HUES64 (cell line): Measurements from ENCODE around the gene MAGI2.
"Not testable (repeated sequence)": the region's sequence is repeated elsewhere in the genome, so short reads cannot be mapped to it uniquely, and the experiment has no call there.

Source experiments
- H3K27ac ChIP-seq: 2 replicates; pipeline ENCODE4 v1.7.0; 2013; ENCODE audit warnings: low read depth, low read length, inconsistent platforms
- H3K27me3 ChIP-seq: 2 replicates; pipeline ENCODE4 v1.6.1; 2013; ENCODE audit warnings: mild to moderate bottlenecking, low read length; ENCODE audit not compliant: insufficient read depth
- H3K36me3 ChIP-seq: 2 replicates; pipeline ENCODE4 v1.6.1; 2013; ENCODE audit warnings: mild to moderate bottlenecking, low read length; ENCODE audit not compliant: insufficient read depth
- H3K4me1 ChIP-seq: 2 replicates; pipeline ENCODE4 v1.6.1; 2013; ENCODE audit warnings: mild to moderate bottlenecking, low read length, moderate library complexity; ENCODE audit not compliant: insufficient read depth
- H3K4me3 ChIP-seq: 2 replicates; pipeline ENCODE4 v1.5.1; 2013; ENCODE audit warnings: mild to moderate bottlenecking, low read length, moderate library complexity
- H3K9ac ChIP-seq: 2 replicates; pipeline ENCODE4 v1.6.1; 2013; ENCODE audit warnings: mild to moderate bottlenecking, low read depth, low read length
- H3K9me3 ChIP-seq: 2 replicates; pipeline ENCODE4 v1.6.1; 2013; ENCODE audit warnings: low read depth, low read length; ENCODE audit not compliant: insufficient read depth
- WGBS: fragments of 150-250, 120-280 bp; methylation state at CpG from one replicate; pipeline ENCODE4 v1.1.7; 2013; ENCODE audit warnings: missing lambda C conversion rate; 5-methylcytosine and 5-hydroxymethylcytosine counted together

The MAGI2 gene

GRCh38 chr7:79046061-79046460, 407.4 kb downstream of the MAGI2 start:
- no peak overlapping the region for H3K9ac ChIP-seq
- H3K27ac ChIP-seq, result no peak overlapping the region
- peaks cover 5% of the 10 kb centered on the region; the same call in 1 of the 2 replicates for H3K4me1 ChIP-seq
- 97% methylated on average over 2 of the region's 2 CpGs for WGBS
- no peaks in the 10 kb centered on the region for H3K36me3 ChIP-seq
- H3K4me3 ChIP-seq, result no peak overlapping the region
- H3K9me3 ChIP-seq, result no peaks in the 10 kb centered on the region
- H3K27me3 ChIP-seq, result no peaks in the 10 kb centered on the region

DNA sequence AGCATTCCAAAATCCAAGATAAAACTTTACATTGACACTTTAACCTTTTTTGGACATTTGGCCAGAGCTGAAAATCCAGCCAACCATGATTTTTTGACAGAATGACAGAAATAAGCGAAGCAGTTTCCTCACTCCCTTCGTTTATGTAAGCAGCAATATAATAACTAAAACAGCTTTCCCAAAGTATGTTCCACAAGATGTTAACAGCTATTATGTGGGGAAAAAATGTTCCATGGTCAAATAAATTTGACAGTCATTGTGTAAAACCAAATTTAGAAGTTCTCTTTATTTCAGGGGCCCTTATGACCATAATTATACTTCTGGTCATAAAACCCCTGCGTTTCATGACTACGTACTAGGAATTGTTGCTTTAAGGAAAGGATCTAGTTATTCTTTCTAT, 416.5 kb downstream of the MAGI2 start:
- H3K27me3 ChIP-seq, result no peaks in the 10 kb centered on the region
- WGBS, result 98% methylated on average over 4 of the region's 4 CpGs

DNA sequence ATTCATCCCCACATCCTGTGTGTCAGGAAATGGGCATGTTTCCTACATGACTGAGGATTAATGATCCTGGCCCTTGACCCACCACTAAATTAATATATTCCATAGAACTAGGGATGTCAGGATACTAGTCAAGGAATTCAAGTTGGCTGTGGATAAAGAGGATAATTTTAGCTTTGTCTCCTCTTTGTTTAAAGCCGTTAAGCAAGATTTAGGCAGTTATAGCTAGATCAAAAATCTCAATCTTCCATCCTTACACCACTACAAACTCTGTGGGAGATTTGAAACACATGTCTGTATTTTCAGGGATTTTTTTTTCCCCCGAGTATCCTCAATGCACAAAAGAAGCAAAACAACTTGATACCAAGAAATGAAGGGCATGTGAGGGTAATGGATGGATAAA, 417.1 kb downstream of the MAGI2 start:
- no peak overlapping the region for H3K9ac ChIP-seq
- 80% methylated on average over 1 of the region's 2 CpGs for WGBS
- no peaks in the 10 kb centered on the region for H3K9me3 ChIP-seq
- no peaks in the 10 kb centered on the region for H3K27me3 ChIP-seq
- H3K36me3 ChIP-seq, result no peaks in the 10 kb centered on the region
- H3K27ac ChIP-seq, result no peak overlapping the region
- H3K4me1 ChIP-seq, result no peaks in the 10 kb centered on the region
- no peak overlapping the region for H3K4me3 ChIP-seq

More for the DNA sequence above, 416.5 kb downstream of the MAGI2 start:
- no peaks in the 10 kb centered on the region for H3K36me3 ChIP-seq
- H3K4me1 ChIP-seq, result no peaks in the 10 kb centered on the region
- no peaks in the 10 kb centered on the region for H3K9me3 ChIP-seq
- H3K27ac ChIP-seq, result no peak overlapping the region
- H3K9ac ChIP-seq, result no peak overlapping the region
- no peak overlapping the region for H3K4me3 ChIP-seq

GRCh38 chr7:79035858-79036257, 417.6 kb downstream of the MAGI2 start:
- H3K36me3 ChIP-seq, result no peaks in the 10 kb centered on the region
- no peaks in the 10 kb centered on the region for H3K9me3 ChIP-seq
- 92% methylated on average over 2 of the region's 3 CpGs for WGBS
- no peaks in the 10 kb centered on the region for H3K4me1 ChIP-seq
- H3K27ac ChIP-seq, result no peak overlapping the region
- no peaks in the 10 kb centered on the region for H3K27me3 ChIP-seq
- H3K9ac ChIP-seq, result no peak overlapping the region
- H3K4me3 ChIP-seq, result no peak overlapping the region

DNA sequence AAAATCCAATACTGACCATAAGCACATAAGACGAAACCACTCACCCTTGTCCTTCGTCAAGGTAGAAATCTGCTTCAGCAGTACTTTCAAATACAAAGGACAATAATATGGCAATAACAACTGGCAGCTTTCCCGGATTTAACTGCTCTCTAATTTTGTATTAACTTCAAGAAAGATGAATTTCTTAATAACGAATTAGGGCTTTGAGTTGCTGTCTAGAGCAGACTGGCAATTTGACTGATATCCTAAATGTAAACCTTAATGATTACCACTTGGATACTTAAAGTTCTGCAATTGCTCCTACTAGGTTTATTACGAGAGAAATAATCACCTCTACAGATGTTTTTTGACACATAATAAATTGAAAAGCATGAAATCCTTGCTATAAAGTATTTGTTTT, 418.7 kb downstream of the MAGI2 start:
- Histone ChIP-seq H3K9me3 (no peaks in the 10 kb centered on the region), H3K9ac (no peak overlapping the region), H3K4me3 (no peak overlapping the region), H3K36me3 (no peaks in the 10 kb centered on the region), H3K27me3 (no peaks in the 10 kb centered on the region), H3K27ac (no peak overlapping the region), H3K4me1 (no peaks in the 10 kb centered on the region)
- 85% methylated on average over 3 of the region's 5 CpGs for WGBS

DNA sequence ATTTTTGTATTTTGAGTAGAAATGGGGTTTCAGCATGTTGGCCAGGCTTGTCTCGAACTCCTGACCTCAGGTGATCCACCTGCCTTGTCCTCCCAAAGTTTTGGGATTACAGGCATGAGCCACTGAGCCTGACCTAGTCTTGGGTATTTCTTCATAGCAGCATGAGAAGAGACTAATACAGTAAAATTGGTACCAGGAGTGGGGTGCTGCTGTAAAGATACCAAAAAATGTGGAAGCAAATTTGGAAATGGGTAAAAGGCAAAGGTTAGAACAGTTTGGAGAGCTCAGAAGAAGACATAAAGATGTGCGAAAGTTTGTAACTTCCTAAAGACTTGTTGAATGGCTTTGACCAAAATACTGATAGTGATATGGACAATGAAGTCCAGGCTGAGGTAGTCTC, 433.8 kb downstream of the MAGI2 start:
- 90% methylated on average over 2 of the region's 2 CpGs for WGBS
- H3K27me3 ChIP-seq, H3K9ac ChIP-seq, H3K36me3 ChIP-seq, H3K4me1 ChIP-seq, H3K4me3 ChIP-seq, H3K27ac ChIP-seq: not testable (repeated sequence)
- peaks cover 13% of the 10 kb centered on the region for H3K9me3 ChIP-seq

GRCh38 chr7:79011921-79012320, 441.5 kb downstream of the MAGI2 start:
- Histone ChIP-seq H3K27me3 (no peaks in the 10 kb centered on the region), H3K4me3 (no peak overlapping the region), H3K36me3 (no peaks in the 10 kb centered on the region), H3K9ac (no peak overlapping the region), H3K4me1 (no peaks in the 10 kb centered on the region), H3K9me3 (no peaks in the 10 kb centered on the region), H3K27ac (no peak overlapping the region)
- 95% methylated on average over 2 of the region's 2 CpGs for WGBS

GRCh38 chr7:79009647-79010046, 443.8 kb downstream of the MAGI2 start:
- no peaks in the 10 kb centered on the region for H3K36me3 ChIP-seq
- no peaks in the 10 kb centered on the region for H3K4me1 ChIP-seq
- no peak overlapping the region for H3K4me3 ChIP-seq
- H3K27me3 ChIP-seq, result no peaks in the 10 kb centered on the region
- H3K9me3 ChIP-seq, result no peaks in the 10 kb centered on the region
- H3K27ac ChIP-seq, result no peak overlapping the region
- H3K9ac ChIP-seq, result no peak overlapping the region

DNA sequence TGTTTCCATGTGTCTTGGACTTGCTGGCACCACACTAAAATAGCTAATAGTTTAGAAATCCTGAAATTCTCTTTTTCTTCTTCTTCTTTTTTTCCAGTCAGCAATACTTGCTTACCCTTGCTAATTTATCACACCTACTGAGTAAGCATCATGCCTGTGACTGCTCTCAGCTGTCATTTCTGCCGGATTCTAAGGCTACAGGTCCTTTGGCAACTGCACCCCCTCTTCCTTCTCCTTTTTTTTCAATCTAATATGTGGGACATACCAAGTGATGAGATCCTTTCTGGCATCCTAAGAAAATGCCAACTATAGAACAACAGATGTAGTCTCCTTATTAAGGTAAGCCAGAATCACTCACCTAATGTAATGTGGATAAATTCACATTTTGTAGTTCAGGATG, 444.7 kb downstream of the MAGI2 start:
- no peak overlapping the region for H3K9ac ChIP-seq
- WGBS, result 75% methylated on average over 1 of the region's 1 CpG

GRCh38 chr7:78996013-78996412, 457.5 kb downstream of the MAGI2 start:
- Histone ChIP-seq H3K4me3 (no peak overlapping the region), H3K36me3 (no peaks in the 10 kb centered on the region), H3K9ac (no peak overlapping the region), H3K27me3 (no peaks in the 10 kb centered on the region), H3K9me3 (no peaks in the 10 kb centered on the region), H3K27ac (no peak overlapping the region), H3K4me1 (no peaks in the 10 kb centered on the region)

More for the DNA sequence above, 444.7 kb downstream of the MAGI2 start:
- H3K4me3 ChIP-seq, result no peak overlapping the region
- H3K4me1 ChIP-seq, result no peaks in the 10 kb centered on the region
- H3K27me3 ChIP-seq, result no peaks in the 10 kb centered on the region
- H3K36me3 ChIP-seq, result no peaks in the 10 kb centered on the region
- no peaks in the 10 kb centered on the region for H3K9me3 ChIP-seq
- H3K27ac ChIP-seq, result no peak overlapping the region

DNA sequence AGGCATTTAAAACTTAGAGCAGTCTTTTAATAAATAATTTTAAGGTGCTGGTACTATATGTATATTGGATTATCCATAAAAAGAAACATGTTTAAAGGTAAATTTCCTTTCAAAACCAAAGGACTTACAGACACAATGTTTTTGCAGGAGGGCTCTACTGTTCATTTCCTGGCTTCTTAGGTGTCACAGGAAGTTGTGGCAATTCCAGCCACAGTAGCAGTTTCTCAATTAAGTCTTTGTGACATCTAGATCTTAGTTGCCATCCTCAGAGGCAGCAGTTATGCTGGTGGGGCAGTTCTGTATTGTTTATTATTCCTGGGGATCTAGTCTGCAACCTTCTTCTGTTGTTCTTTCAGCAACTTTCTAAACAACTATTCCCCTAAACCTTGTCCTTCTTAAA, 460.1 kb downstream of the MAGI2 start:
- H3K4me1 ChIP-seq, result no peaks in the 10 kb centered on the region
- no peaks in the 10 kb centered on the region for H3K27me3 ChIP-seq
- no peak overlapping the region for H3K27ac ChIP-seq
- H3K4me3 ChIP-seq, result no peak overlapping the region
- H3K9me3 ChIP-seq, result no peaks in the 10 kb centered on the region
- H3K9ac ChIP-seq, result no peak overlapping the region
- no peaks in the 10 kb centered on the region for H3K36me3 ChIP-seq

GRCh38 chr7:78985509-78985908, 468.0 kb downstream of the MAGI2 start:
- 88% methylated on average over 3 of the region's 3 CpGs for WGBS

More at GRCh38 chr7:78985509-78985908, 468.0 kb downstream of the MAGI2 start:
- Histone ChIP-seq H3K27ac (no peak overlapping the region), H3K27me3 (no peaks in the 10 kb centered on the region), H3K9me3 (no peaks in the 10 kb centered on the region), H3K4me3 (no peak overlapping the region), H3K4me1 (no peaks in the 10 kb centered on the region), H3K36me3 (no peaks in the 10 kb centered on the region), H3K9ac (no peak overlapping the region)
